LNCaP clone FGC (cell line): ENCODE data around the gene RGS18.

ENCODE experiments used
- DNase-seq: peaks from one replicate; pipeline ENCODE4 v3.0.0-alpha.2; 2011; ENCODE audit warnings: low read depth
- H3K4me3 ChIP-seq: 2 replicates; pipeline ENCODE4 v1.5.1; 2011; ENCODE audit warnings: mild to moderate bottlenecking, low read depth, low read length, control low read depth
- TF ChIP-seq, protein P1 (sequence below): IDR thresholded peaks from 2 replicates; pipeline ENCODE4 v1.5.1; 2012; ENCODE audit warnings: mild to moderate bottlenecking; ENCODE audit not compliant: control insufficient read depth, insufficient read depth; ENCODE audit errors: extremely low read depth

Gene RGS18

DNA sequence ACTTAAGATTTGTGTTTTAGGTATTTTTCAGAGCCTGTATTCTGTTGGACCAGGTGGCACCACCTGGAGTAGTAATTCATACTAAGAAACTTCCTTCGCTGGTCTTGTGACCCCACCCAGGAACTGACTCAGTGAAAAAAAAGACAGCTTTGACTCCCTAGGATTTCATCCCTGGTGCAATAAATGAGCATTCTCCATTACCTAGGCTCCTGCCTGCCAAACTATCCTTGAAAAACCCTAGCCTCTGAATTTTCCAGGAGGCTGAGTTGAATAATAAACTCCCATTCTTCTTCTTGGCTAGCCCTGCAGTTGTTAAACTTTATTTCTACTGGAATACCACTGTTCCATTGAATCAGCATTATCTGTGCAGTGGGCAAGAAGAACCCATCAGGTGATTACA is 10.6 kb upstream of the RGS18 start:
- TF ChIP-seq, protein P1, sequence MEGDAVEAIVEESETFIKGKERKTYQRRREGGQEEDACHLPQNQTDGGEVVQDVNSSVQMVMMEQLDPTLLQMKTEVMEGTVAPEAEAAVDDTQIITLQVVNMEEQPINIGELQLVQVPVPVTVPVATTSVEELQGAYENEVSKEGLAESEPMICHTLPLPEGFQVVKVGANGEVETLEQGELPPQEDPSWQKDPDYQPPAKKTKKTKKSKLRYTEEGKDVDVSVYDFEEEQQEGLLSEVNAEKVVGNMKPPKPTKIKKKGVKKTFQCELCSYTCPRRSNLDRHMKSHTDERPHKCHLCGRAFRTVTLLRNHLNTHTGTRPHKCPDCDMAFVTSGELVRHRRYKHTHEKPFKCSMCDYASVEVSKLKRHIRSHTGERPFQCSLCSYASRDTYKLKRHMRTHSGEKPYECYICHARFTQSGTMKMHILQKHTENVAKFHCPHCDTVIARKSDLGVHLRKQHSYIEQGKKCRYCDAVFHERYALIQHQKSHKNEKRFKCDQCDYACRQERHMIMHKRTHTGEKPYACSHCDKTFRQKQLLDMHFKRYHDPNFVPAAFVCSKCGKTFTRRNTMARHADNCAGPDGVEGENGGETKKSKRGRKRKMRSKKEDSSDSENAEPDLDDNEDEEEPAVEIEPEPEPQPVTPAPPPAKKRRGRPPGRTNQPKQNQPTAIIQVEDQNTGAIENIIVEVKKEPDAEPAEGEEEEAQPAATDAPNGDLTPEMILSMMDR = no peak
- no peak for DNase-seq
- H3K4me3 ChIP-seq = no peak overlapping the region

GRCh38 chr1:192151176-192151575 is 7.1 kb upstream of the RGS18 start:
- TF ChIP-seq, protein P1 = no peak
- DNase-seq = no peak
- H3K4me3 ChIP-seq = no peak overlapping the region

- H3K4me3 ChIP-seq = no peak overlapping the region
- no peak for DNase-seq
- TF ChIP-seq, protein P1 = no peak
These were observed 5.0 kb upstream of the RGS18 start for GRCh38 chr1:192153276-192153675.

GRCh38 chr1:192157067-192157466 is 1.2 kb upstream of the RGS18 start:
- TF ChIP-seq, protein P1 = no peak

GRCh38 chr1:192159014-192159413 is 752 bp downstream of the RGS18 start:
- no peak overlapping the region for H3K4me3 ChIP-seq
- TF ChIP-seq, protein P1 = no peak
- no peak for DNase-seq

More at GRCh38 chr1:192157067-192157466, 1.2 kb upstream of the RGS18 start:
- H3K4me3 ChIP-seq = no peak overlapping the region
- DNase-seq = no peak

DNA sequence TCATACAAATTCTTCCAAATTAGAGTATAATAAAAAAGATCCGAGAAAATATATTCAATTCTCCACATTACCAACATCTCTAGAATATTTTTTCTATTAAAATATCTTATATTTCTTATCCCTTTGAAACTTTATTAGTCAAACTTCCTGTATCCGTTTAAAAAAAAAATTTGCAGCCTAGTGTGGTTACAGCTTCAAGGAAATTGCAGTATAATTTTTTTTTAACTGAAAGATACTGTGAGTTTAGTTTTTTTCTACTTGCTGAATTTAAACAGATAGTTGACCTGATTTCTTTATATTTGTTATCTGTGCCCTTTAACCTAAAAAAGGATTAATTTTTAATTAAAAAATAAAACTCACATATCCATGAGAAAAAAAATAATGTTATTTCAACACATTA is 1.5 kb downstream of the RGS18 start:
- no peak for DNase-seq
- H3K4me3 ChIP-seq = no peak overlapping the region
- TF ChIP-seq, protein P1 = no peak

DNA sequence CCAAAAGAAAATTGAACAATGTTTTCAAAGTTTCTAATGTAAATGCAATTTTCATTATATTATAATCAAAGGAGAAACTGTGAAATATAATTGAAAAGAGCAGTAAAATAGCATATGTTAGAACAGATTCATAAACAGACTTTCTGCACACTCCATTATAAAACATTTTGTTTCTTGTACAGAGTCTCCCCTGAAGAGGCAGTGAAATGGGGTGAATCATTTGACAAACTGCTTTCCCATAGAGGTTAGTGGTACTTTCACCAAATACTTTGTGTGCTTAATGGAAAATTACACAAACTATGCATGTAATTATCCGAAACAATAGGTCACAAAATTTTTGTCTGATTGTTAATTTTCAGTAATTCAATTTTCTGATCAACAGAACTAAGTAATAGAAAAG is 1.9 kb downstream of the RGS18 start:
- no peak for DNase-seq
- TF ChIP-seq, protein P1 = no peak
- H3K4me3 ChIP-seq = no peak overlapping the region
